ENCODE measurements around the gene CNN2. TPM values are rescaled to one million over a fixed set of nuclear protein-coding genes. Genes with fewer than 3 reads are reported as not detected.

The CNN2 gene
- total and polyA plus RNA-seq, 9 of the 15 experiments (the other 6 are each of a cell fraction or from before 2014, with no cell fraction given), result 12.1 to 174 (median 52.7) TPM

- TF ChIP-seq AFF4 (CRISPR knock-in tag; IDR thresholded peaks at IDR 0.05) (0 out of 2 replicates have a peak, but pooled peaks have one; percentile 39), U2AF2 (optimal IDR thresholded peaks at IDR 0.05; ENCODE audit: low read depth, low read length) (no peak), CREB3 (tag; conservative IDR thresholded peaks at IDR 0.05; ENCODE audit: low read depth) (no peak), ZNF24 (IDR thresholded peaks at IDR 0.05) (no peak), SMAD2 (IDR thresholded peaks at IDR 0.05; ENCODE audit: low read depth, low read length) (no peak), KLF6 (CRISPR knock-in tag; IDR thresholded peaks at IDR 0.05; ENCODE audit: borderline replicate concordance) (no peak), ZNF57 (CRISPR knock-in tag; IDR thresholded peaks at IDR 0.05) (no peak), CHD2 (IDR thresholded peaks at IDR 0.05; ENCODE audit: low read depth, low read length) (no peak), ATF3 (IDR thresholded peaks at IDR 0.05) (no peak), ATF3 (CRISPR knock-in tag; conservative IDR thresholded peaks at IDR 0.05) (no peak), ZNF764 (CRISPR knock-in tag; IDR thresholded peaks at IDR 0.05; ENCODE audit: low read depth) (no peak), HEY1 (CRISPR knock-in tag; IDR thresholded peaks at IDR 0.05; ENCODE audit: borderline replicate concordance) (no peak), POLR2A (conservative IDR thresholded peaks at IDR 0.05) (peak; percentile 74), ZNF3 (CRISPR knock-in tag; IDR thresholded peaks at IDR 0.05) (no peak), NR4A1 (CRISPR knock-in tag; IDR thresholded peaks at IDR 0.05) (no peak), NR4A1 (tag; IDR thresholded peaks at IDR 0.05) (no peak), ZBTB8A (IDR thresholded peaks at IDR 0.05; ENCODE audit: partially characterized antibody) (no peak), RUNX1 (IDR thresholded peaks at IDR 0.05; ENCODE audit: low read depth) (no peak), ETS1 (conservative IDR thresholded peaks at IDR 0.05; ENCODE audit: control insufficient read depth, low read depth, low read length) (no peak; the same call in 1 of the 2 replicates), ATF2 (CRISPR knock-in tag; IDR thresholded peaks at IDR 0.05) (no peak), MIER1 (IDR thresholded peaks at IDR 0.05; ENCODE audit: low read depth) (no peak)
Measured at GRCh38 chr19:1025960-1026782, at the start of gene CNN2 (continued).
